Measurements from ENCODE around the gene CR1L. TPM values are rescaled to one million over a fixed set of nuclear protein-coding genes. Genes with fewer than 3 reads are reported as not detected.
"Not testable (repeated sequence)": the region's sequence is repeated elsewhere in the genome, so short reads cannot be mapped to it uniquely, and the experiment has no call there.

CR1L gene
- total and polyA plus RNA-seq, 4 donors = 0.50 to 2.0 (median 1.3) TPM

DNA sequence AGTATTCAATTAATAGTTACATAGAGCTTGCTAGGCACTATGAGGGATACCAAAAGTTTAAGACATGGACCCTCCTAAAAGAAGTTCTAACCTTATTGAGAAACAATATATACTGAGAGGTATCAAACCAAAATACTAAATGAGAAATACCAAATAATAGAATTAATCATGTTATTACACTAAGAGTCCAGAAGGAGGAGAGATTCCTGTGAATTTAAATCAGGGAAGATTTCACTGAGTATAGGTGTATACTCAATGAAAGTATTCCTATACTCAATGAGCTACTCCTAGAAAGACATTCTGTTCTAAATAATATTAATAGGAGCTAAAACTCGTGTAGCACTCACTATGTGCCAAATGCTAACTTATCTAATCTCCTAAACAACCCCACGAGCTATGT lies 9.4 kb downstream of the CR1L start:
- H3K27ac ChIP-seq (ENCODE audit: low read depth, low read length) = no peak overlapping the region
- H3K27me3 ChIP-seq (ENCODE audit: control insufficient read depth, insufficient read depth, low read length) = no peaks in the 10 kb centered on the region
- DNase-seq (ENCODE audit: low read depth in 4 of 6, low spot score in 6 of 6) = no peak
- no peak overlapping the region for H3K4me3 ChIP-seq (ENCODE audit: low read depth, low read length)
- no peaks in the 10 kb centered on the region for H3K4me1 ChIP-seq (ENCODE audit: control insufficient read depth, insufficient read depth, low read length)
- no CpG with 5 or more reads among the region's 2 CpGs for WGBS (ENCODE audit: insufficient coverage)
- H3K9me3 ChIP-seq (ENCODE audit: control insufficient read depth, insufficient read depth, low read length) = no peaks in the 10 kb centered on the region
- no peaks in the 10 kb centered on the region for H3K36me3 ChIP-seq (ENCODE audit: control insufficient read depth, insufficient read depth, low read length)

DNA sequence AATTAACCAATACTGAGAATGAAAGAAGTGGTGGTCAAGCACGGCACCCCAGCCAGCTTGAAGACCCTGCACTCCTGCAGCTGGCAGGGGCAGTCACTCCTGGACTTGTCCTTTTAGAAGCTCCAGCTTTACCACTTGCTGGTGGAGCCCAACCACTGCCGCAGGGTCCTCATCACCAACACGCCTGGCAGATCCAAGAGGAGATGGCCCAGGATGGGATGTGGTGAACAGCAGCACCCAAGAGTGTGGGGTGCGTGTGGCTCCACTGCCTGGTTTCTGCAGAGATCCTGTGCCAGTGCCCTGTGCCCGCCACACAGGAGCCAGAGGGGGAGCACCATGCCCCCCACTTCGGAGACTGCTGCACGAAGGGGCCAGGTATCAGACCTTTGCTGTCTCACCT lies 13.5 kb downstream of the CR1L start:
- Histone ChIP-seq H3K27ac (ENCODE audit: low read depth, low read length) (no peak overlapping the region), H3K9me3 (ENCODE audit: control insufficient read depth, insufficient read depth, low read length) (no peaks in the 10 kb centered on the region), H3K36me3 (ENCODE audit: control insufficient read depth, insufficient read depth, low read length) (no peaks in the 10 kb centered on the region), H3K4me1 (ENCODE audit: control insufficient read depth, insufficient read depth, low read length) (no peaks in the 10 kb centered on the region), H3K27me3 (ENCODE audit: control insufficient read depth, insufficient read depth, low read length) (no peaks in the 10 kb centered on the region), H3K4me3 (ENCODE audit: low read depth, low read length) (no peak overlapping the region)
- no peak for DNase-seq (ENCODE audit: low read depth in 4 of 6, low spot score in 6 of 6)
- 94% methylated on average over 7 of the region's 7 CpGs for WGBS (ENCODE audit: insufficient coverage)

DNA sequence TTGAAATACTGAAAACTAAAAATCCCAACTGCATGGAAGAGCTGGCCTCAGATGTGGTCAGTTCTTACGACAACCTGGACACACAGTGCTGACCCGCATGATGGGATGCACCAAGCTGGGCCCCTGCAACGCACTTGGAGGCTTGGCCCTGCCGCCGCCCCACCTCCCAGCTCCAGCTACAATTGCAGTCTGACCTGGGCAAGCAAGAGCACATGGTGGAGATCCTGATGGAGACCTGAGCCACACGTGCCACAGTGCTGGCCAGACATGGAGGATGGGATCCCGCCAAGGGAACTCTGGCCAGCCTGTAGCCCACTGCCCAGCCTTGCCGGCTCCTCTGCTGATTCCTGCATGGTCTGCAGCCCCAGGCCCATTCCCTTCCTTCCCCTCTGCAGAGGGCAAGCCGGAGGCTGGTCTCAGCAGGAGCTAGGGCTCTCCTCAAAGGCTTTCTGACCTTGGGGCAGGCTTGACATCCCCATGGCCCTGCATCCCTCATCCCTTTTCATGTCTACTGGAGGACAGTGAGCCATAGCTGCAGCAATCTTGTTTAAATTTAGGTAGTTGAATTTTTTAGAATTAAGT lies 14.1 kb downstream of the CR1L start:
- WGBS (ENCODE audit: insufficient coverage) = 90% methylated on average over 9 of the region's 9 CpGs
- Histone ChIP-seq H3K36me3 (ENCODE audit: control insufficient read depth, insufficient read depth, low read length) (no peaks in the 10 kb centered on the region), H3K27me3 (ENCODE audit: control insufficient read depth, insufficient read depth, low read length) (no peaks in the 10 kb centered on the region), H3K4me1 (ENCODE audit: control insufficient read depth, insufficient read depth, low read length) (no peaks in the 10 kb centered on the region), H3K4me3 (ENCODE audit: low read depth, low read length) (no peak overlapping the region), H3K9me3 (ENCODE audit: control insufficient read depth, insufficient read depth, low read length) (no peaks in the 10 kb centered on the region), H3K27ac (ENCODE audit: low read depth, low read length) (no peak overlapping the region)
- no peak for DNase-seq (ENCODE audit: low read depth in 4 of 6, low spot score in 6 of 6)

DNA sequence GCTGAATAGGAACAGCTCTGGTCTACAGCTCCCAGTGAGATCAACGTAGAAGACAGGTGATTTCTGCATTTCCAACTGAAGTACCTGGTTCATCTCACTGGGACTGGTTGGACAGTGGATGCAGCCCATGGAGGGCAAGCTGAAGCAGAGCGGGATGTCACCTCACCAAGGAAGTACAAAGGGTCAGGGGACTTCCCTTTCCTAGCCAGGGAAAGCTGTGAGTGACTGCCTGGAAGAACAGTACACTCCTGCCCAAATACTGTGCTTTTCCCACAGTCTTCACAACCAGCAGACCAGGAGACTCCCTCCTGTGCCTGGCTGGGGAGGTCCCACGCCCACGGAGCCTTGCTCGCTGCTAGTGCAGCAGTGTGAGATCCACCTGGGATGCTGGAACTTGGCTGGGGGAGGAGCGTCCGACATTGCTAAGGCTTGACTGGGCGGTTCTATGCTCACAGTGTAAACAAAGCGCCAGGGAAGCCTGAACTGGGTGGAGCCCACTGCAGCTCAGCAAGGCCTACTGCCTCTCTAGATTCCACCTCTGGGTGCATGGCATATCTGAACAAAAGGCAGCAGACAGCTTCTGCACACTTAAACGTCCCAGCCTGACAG lies 14.7 kb downstream of the CR1L start:
- DNase-seq (ENCODE audit: low read depth in 4 of 6, low spot score in 6 of 6) = no peak
- WGBS (ENCODE audit: insufficient coverage) = 81% methylated on average over 8 of the region's 10 CpGs
- H3K27ac ChIP-seq (ENCODE audit: low read depth, low read length) = no peak overlapping the region

DNA sequence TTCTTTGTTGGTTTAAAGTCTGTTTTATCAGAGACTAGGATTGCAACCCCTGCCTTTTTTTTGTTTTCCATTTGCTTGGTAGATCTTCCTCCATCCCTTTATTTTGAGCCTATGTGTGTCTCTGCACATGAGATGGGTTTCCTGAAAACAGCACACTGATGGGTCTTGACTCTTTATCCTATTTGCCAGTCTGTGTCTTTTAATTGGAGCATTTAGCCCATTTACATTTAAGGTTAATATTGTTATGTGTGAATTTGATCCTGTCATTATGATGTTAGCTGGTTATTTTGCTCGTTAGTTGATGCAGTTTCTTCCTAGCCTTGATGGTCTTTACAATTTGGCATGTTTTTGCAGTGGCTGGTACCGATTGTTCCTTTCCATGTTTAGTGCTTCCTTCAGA lies 16.5 kb downstream of the CR1L start:
- no CpG with 5 or more reads among the region's 2 CpGs for WGBS (ENCODE audit: insufficient coverage)
- not testable (repeated sequence) for DNase-seq (ENCODE audit: low read depth in 4 of 6, low spot score in 6 of 6); H3K4me3 ChIP-seq (ENCODE audit: low read depth, low read length); H3K9me3 ChIP-seq (ENCODE audit: control insufficient read depth, insufficient read depth, low read length); H3K27ac ChIP-seq (ENCODE audit: low read depth, low read length); H3K27me3 ChIP-seq (ENCODE audit: control insufficient read depth, insufficient read depth, low read length); H3K36me3 ChIP-seq (ENCODE audit: control insufficient read depth, insufficient read depth, low read length); H3K4me1 ChIP-seq (ENCODE audit: control insufficient read depth, insufficient read depth, low read length)

More for the DNA sequence above, 14.7 kb downstream of the CR1L start:
- no peak overlapping the region for H3K4me3 ChIP-seq (ENCODE audit: low read depth, low read length)
- no peaks in the 10 kb centered on the region for H3K4me1 ChIP-seq (ENCODE audit: control insufficient read depth, insufficient read depth, low read length)
- H3K27me3 ChIP-seq (ENCODE audit: control insufficient read depth, insufficient read depth, low read length) = no peaks in the 10 kb centered on the region
- H3K36me3 ChIP-seq (ENCODE audit: control insufficient read depth, insufficient read depth, low read length) = no peaks in the 10 kb centered on the region
- H3K9me3 ChIP-seq (ENCODE audit: control insufficient read depth, insufficient read depth, low read length) = no peaks in the 10 kb centered on the region

DNA sequence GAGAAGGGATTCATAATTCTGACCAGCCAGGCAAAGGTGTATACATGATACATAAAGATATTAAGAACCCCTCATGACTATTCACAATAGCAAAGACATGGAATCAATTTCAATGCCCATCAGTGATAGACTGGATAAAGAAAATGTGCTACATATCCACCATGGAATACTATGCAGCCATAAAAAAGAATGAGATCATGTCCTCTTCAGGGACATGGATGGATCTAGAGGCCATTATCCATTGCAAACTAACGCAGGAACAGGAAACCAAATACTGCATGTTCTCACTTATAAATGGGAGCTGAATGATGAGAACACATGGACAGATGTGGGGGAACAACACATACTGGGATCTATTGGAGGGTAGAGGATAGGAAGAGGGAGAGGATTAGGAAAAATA lies 21.4 kb downstream of the CR1L start:
- no peak for DNase-seq (ENCODE audit: low read depth in 4 of 6, low spot score in 6 of 6)
- Histone ChIP-seq H3K27me3 (ENCODE audit: control insufficient read depth, insufficient read depth, low read length) (peaks cover 26% of the 10 kb centered on the region), H3K4me3 (ENCODE audit: low read depth, low read length) (no peak overlapping the region), H3K4me1 (ENCODE audit: control insufficient read depth, insufficient read depth, low read length) (peaks cover 9% of the 10 kb centered on the region), H3K9me3 (ENCODE audit: control insufficient read depth, insufficient read depth, low read length) (no peaks in the 10 kb centered on the region), H3K27ac (ENCODE audit: low read depth, low read length) (no peak overlapping the region), H3K36me3 (ENCODE audit: control insufficient read depth, insufficient read depth, low read length) (no peaks in the 10 kb centered on the region)
- no CpG with 5 or more reads among the region's 1 CpG for WGBS (ENCODE audit: insufficient coverage)

DNA sequence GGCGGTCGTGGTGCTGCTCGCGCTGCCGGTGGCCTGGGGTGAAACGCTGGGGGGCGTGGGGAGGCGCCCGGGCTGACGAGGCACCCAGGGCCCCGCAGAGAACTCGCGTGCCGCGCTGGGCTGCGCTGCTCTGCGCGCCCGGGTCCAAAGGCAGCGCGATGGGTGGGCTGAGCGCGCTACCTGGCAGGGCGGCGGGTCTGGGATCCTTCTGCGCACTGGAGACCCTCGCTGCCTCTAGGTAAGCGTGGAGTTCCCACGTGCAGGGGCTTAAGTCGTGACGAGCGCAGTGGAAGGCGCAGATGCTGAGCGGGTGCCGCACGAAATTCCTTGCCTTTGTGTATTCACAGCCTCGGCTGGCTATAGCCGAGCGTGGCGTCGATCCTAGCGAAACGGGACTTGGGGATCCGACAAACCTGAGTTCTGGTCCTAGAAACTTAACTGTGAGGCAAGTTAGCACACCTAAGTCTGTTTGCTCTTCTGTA lies 24.6 kb downstream of the CR1L start:
- DNase-seq (ENCODE audit: low read depth in 4 of 6, low spot score in 6 of 6) = peak in 2 of 6 donors; percentile 15 to 41
- no peaks in the 10 kb centered on the region for H3K9me3 ChIP-seq (ENCODE audit: control insufficient read depth, insufficient read depth, low read length)
- peaks cover 9% of the 10 kb centered on the region for H3K4me1 ChIP-seq (ENCODE audit: control insufficient read depth, insufficient read depth, low read length)

DNA sequence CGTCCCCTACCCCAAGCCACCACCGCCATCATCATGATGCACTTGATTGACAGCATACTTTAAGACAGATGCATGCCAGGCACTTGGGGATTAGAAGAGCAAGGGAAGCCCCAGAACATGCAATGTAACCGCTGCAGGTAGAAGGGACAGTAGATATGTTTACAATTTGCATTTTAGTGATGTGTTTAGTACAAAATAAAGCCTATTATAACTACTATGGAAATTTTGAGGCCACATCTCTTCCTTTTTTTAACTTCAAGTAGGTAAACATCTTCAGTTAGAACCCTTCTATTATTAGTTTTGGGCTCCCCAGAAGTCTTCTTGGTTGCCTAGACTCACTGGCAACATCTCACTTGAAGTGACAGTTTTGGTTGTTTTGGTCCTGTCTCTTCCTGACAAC lies 25.3 kb downstream of the CR1L start:
- no peak overlapping the region for H3K27ac ChIP-seq (ENCODE audit: low read depth, low read length)
- WGBS (ENCODE audit: insufficient coverage) = no CpG with 5 or more reads among the region's 3 CpGs
- no peaks in the 10 kb centered on the region for H3K36me3 ChIP-seq (ENCODE audit: control insufficient read depth, insufficient read depth, low read length)
- no peak overlapping the region for H3K4me3 ChIP-seq (ENCODE audit: low read depth, low read length)
- no peak for DNase-seq (ENCODE audit: low read depth in 4 of 6, low spot score in 6 of 6)
- peaks cover 9% of the 10 kb centered on the region for H3K4me1 ChIP-seq (ENCODE audit: control insufficient read depth, insufficient read depth, low read length)
- H3K27me3 ChIP-seq (ENCODE audit: control insufficient read depth, insufficient read depth, low read length) = peaks cover 26% of the 10 kb centered on the region
- H3K9me3 ChIP-seq (ENCODE audit: control insufficient read depth, insufficient read depth, low read length) = no peaks in the 10 kb centered on the region

More for the DNA sequence above, 24.6 kb downstream of the CR1L start:
- Histone ChIP-seq H3K27ac (ENCODE audit: low read depth, low read length) (no peak overlapping the region), H3K36me3 (ENCODE audit: control insufficient read depth, insufficient read depth, low read length) (no peaks in the 10 kb centered on the region), H3K4me3 (ENCODE audit: low read depth, low read length) (no peak overlapping the region), H3K27me3 (ENCODE audit: control insufficient read depth, insufficient read depth, low read length) (peaks cover 26% of the 10 kb centered on the region)
- WGBS (ENCODE audit: insufficient coverage) = 10% methylated on average over 44 of the region's 44 CpGs

DNA sequence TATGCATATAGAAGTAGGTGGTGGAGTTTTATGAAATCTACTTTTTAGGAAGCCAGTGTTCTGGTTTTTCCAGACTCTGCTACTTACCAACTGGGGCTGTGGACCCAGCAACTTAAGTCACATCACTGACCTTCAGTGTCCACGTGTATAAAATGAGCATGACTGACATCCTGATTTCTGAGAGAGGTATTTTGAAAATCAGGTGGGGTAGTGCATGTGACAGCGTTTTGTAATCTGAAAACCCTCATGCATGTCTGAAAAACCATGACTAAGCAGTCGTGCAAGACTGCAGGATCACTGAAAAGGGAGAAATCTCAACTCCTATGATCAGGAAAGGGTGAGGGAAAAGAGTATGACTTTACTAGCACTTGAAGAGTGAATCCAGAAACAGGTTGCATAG lies 26.1 kb downstream of the CR1L start:
- no peak for DNase-seq (ENCODE audit: low read depth in 4 of 6, low spot score in 6 of 6)
- Histone ChIP-seq H3K27ac (ENCODE audit: low read depth, low read length) (no peak overlapping the region), H3K4me3 (ENCODE audit: low read depth, low read length) (no peak overlapping the region), H3K4me1 (ENCODE audit: control insufficient read depth, insufficient read depth, low read length) (peaks cover 9% of the 10 kb centered on the region), H3K9me3 (ENCODE audit: control insufficient read depth, insufficient read depth, low read length) (no peaks in the 10 kb centered on the region), H3K36me3 (ENCODE audit: control insufficient read depth, insufficient read depth, low read length) (no peaks in the 10 kb centered on the region), H3K27me3 (ENCODE audit: control insufficient read depth, insufficient read depth, low read length) (peaks cover 26% of the 10 kb centered on the region)
- WGBS (ENCODE audit: insufficient coverage) = 62% methylated on average over 3 of the region's 3 CpGs

DNA sequence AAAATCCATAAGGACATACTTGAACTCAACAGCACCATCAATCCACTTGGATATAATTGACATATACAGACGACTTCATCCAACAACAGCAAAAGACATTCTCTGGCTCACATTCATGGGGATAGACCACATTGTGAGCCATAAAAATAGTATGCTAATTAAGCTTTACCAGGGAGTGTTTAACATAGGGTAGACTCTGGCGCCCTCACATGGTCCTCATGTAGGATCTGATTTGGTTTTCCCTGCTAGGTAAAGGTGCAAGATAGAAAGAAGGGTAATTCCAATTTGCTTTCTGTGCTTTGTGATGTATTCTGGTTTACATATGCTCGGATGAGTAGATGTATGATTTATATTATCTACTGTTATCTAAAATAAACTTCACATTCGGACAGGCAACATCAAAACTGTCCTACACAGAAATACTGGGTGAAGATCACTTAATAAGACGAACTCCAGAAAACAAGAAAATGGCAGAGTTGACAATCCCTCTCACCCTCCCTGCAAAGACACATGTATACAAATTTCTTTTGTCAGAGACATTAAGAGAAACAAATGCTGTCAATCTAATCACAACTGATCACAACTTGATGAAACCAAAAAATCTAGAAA lies 27.7 kb downstream of the CR1L start:
- H3K36me3 ChIP-seq (ENCODE audit: control insufficient read depth, insufficient read depth, low read length) = no peaks in the 10 kb centered on the region
- no peaks in the 10 kb centered on the region for H3K9me3 ChIP-seq (ENCODE audit: control insufficient read depth, insufficient read depth, low read length)
- H3K4me1 ChIP-seq (ENCODE audit: control insufficient read depth, insufficient read depth, low read length) = peaks cover 9% of the 10 kb centered on the region
- H3K27ac ChIP-seq (ENCODE audit: low read depth, low read length) = no peak overlapping the region
- peaks cover 24% of the 10 kb centered on the region for H3K27me3 ChIP-seq (ENCODE audit: control insufficient read depth, insufficient read depth, low read length)
- no peak overlapping the region for H3K4me3 ChIP-seq (ENCODE audit: low read depth, low read length)
- WGBS (ENCODE audit: insufficient coverage) = no CpG with 5 or more reads among the region's 5 CpGs
- peak in 4 of 6 donors; percentile 10 to 86 (median 53) for DNase-seq (ENCODE audit: low read depth in 4 of 6, low spot score in 6 of 6)

All from spinal cord (tissue), 10 donors.